Hepatocyte (in vitro differentiated cells): ENCODE measurements around the gene FAM236A.
"Not testable (repeated sequence)": the region's sequence is repeated elsewhere in the genome, so short reads cannot be mapped to it uniquely, and the experiment has no call there.

ENCODE experiments used
- CTCF ChIP-seq: fragments of 200-600 bp; sonication (generic); IDR thresholded peaks from 2 replicates; pipeline ENCODE4 v1.5.1; 2016; ENCODE audit warnings: antibody characterized with exemption, mild to moderate bottlenecking; ENCODE audit not compliant: poor library complexity
- EZH2 ChIP-seq: fragments of 200-600 bp; sonication (generic); IDR thresholded peaks from 2 replicates; pipeline ENCODE4 v1.6.1; 2016; ENCODE audit warnings: antibody characterized with exemption, mild to moderate bottlenecking, borderline replicate concordance
- EZH2phosphoT487 ChIP-seq: fragments of 200-600 bp; sonication (generic); IDR thresholded peaks from one replicate; pipeline ENCODE4 v1.6.1; 2018; ENCODE audit warnings: antibody characterized with exemption, mild to moderate bottlenecking, low read depth, moderate library complexity; ENCODE audit not compliant: unreplicated experiment, severe bottlenecking

- TF ChIP-seq CTCF, EZH2, EZH2phosphoT487: not testable (repeated sequence)
These were observed 5.2 kb downstream of the FAM236A start for GRCh38 chrX:72943035-72943818.
